HCT116 (cell line): ENCODE results near the gene ZNF134. TPM values are rescaled to one million over a fixed set of nuclear protein-coding genes. Genes with fewer than 3 reads are reported as not detected.

Experiments used
- ATAC-seq: fragments of 200-7000 bp; cut with Tn5 transposase; 2 replicates; pipeline ENCODE4 v1.9.1; 2020; ENCODE audit warnings: mild to moderate bottlenecking, moderate library complexity
- Bru-seq: library from RNA; stranded (reverse); fragments of 400-500 nt; gene quantifications from one replicate; lab custom pipeline; 2021; lab: Mats Ljungman, UMichigan
- BruChase-seq, 2 experiments: library from RNA; stranded (reverse); fragments of 400-500 nt; gene quantifications; one replicate each; lab custom pipeline; 2021; lab: Mats Ljungman, UMichigan
- BruUV-seq: library from RNA; stranded (reverse); fragments of 400-500 nt; replicated peaks from 2 replicates; lab custom pipeline; 2021; lab: Mats Ljungman, UMichigan
- CTCF ChIA-PET: fragments of 300-600 bp; sonication (Branson Sonifier 250); formaldehyde crosslinking; loops from one replicate; lab custom pipeline; 2021; ENCODE audit warnings: antibody characterized with exemption; lab: Charles Lee
- POLR2A ChIA-PET: fragments of 300-600, 350-600 bp; sonication (Branson Sonifier 250); formaldehyde crosslinking; loops from one replicate; lab custom pipeline; 2021; ENCODE audit warnings: antibody characterized with exemption; lab: Charles Lee
- RAD21 ChIA-PET, 2 experiments: fragments of 300-600 bp; sonication (Branson Sonifier 250); formaldehyde crosslinking; loops; one replicate each; lab custom pipeline; 2023; ENCODE audit warnings: low total read pairs in 2 of 2; ENCODE audit not compliant: uncharacterized antibody in 2 of 2, unreplicated experiment in 2 of 2, low non-redundant PET in 1 of 2; lab: Charles Lee
- DNase-seq: peaks from one replicate; pipeline ENCODE4 v3.0.0-alpha.2; 2010; ENCODE audit warnings: low read depth, low spot score
- H2AFZ ChIP-seq: fragments of 200-600 bp; shearing (Covaris generic), sonication (generic); 2 replicates; pipeline ENCODE4 v1.6.1; 2017; ENCODE audit warnings: low read depth, mixed run types, mixed read lengths, antibody characterized with exemption, low read length; ENCODE audit not compliant: poor library complexity, severe bottlenecking
- H3K27ac ChIP-seq: 2 replicates; pipeline ENCODE4 v1.5.1; 2012; ENCODE audit warnings: low read depth, low read length
- H3K27me3 ChIP-seq: fragments of 200-600 bp; sonication (generic); 2 replicates; pipeline ENCODE4 v1.6.1; 2016; ENCODE audit warnings: mixed run types, low read length, mixed read lengths; ENCODE audit not compliant: insufficient read depth
- H3K36me3 ChIP-seq, 2 experiments: fragments of 200-500 bp in 1 of 2; fragments of 200-600 bp in 1 of 2; sonication (Bioruptor generic) in 1 of 2; sonication (generic) in 1 of 2; 2 replicates each; pipeline versions ENCODE4 v1.5.1 to v1.6.1; 2014 to 2016; ENCODE audit warnings: low read length in 2 of 2, inconsistent platforms in 1 of 2, mixed read lengths in 1 of 2, mixed run types in 1 of 2; ENCODE audit not compliant: insufficient read depth in 2 of 2, control insufficient read depth in 1 of 2
- H3K4me1 ChIP-seq, 2 experiments: fragments of 200-600 bp in 1 of 2; sonication (generic) in 1 of 2; 2 replicates each; pipeline versions ENCODE4 v1.5.1 to v1.6.1; 2012 to 2017; ENCODE audit warnings: low read length in 2 of 2, inconsistent platforms in 1 of 2, mild to moderate bottlenecking in 1 of 2, mixed read lengths in 1 of 2, mixed run types in 1 of 2, moderate library complexity in 1 of 2; ENCODE audit not compliant: insufficient read depth in 2 of 2, control insufficient read depth in 1 of 2
- H3K4me2 ChIP-seq: fragments of 200-600 bp; sonication (generic); 2 replicates; pipeline ENCODE4 v1.6.1; 2017; ENCODE audit warnings: mixed run types, low read length, mixed read lengths
- H3K4me3 ChIP-seq, 2 experiments: fragments of 200-600 bp in 1 of 2; sonication (generic) in 1 of 2; replicated peaks in 1 of 2; 2 replicates each; pipeline ENCODE4 v1.5.1; 2011 to 2016; ENCODE audit warnings: low read length in 2 of 2, control low read depth in 1 of 2, low read depth in 1 of 2, mild to moderate bottlenecking in 1 of 2, mixed read lengths in 1 of 2, mixed run types in 1 of 2
- H3K79me2 ChIP-seq: fragments of 200-600 bp; sonication (generic); 2 replicates; pipeline ENCODE4 v1.6.1; 2017; ENCODE audit warnings: mild to moderate bottlenecking, mixed run types, low read length, moderate library complexity, mixed read lengths; ENCODE audit not compliant: insufficient read depth
- H3K9ac ChIP-seq: fragments of 200-600 bp; sonication (generic); 2 replicates; pipeline ENCODE4 v1.6.1; 2016; ENCODE audit warnings: low read length, mixed read lengths
- H3K9me2 ChIP-seq: fragments of 200-600 bp; sonication (generic), shearing (Covaris generic); 2 replicates; pipeline ENCODE4 v1.6.1; 2017; ENCODE audit warnings: mixed run types, mild to moderate bottlenecking, moderate library complexity; ENCODE audit not compliant: insufficient read depth
- H3K9me3 ChIP-seq, 2 experiments: fragments of 200-500 bp in 1 of 2; fragments of 200-600 bp in 1 of 2; sonication (Bioruptor generic) in 1 of 2; sonication (generic) in 1 of 2; 2 replicates each; pipeline ENCODE4 v1.6.1; 2014 to 2017; ENCODE audit warnings: low read length in 2 of 2, mixed read lengths in 2 of 2, inconsistent platforms in 1 of 2, low read depth in 1 of 2, mild to moderate bottlenecking in 1 of 2, mixed run types in 1 of 2, moderate library complexity in 1 of 2; ENCODE audit not compliant: control insufficient read depth in 1 of 2, insufficient read depth in 1 of 2
- H4K20me1 ChIP-seq: fragments of 200-600 bp; sonication (generic), shearing (Covaris generic); 2 replicates; pipeline ENCODE4 v1.6.1; 2017; ENCODE audit warnings: mixed run types, mild to moderate bottlenecking, moderate library complexity; ENCODE audit not compliant: insufficient read depth
- CBX3 ChIP-seq: IDR thresholded peaks from 2 replicates; pipeline ENCODE4 v1.6.1; 2012; ENCODE audit warnings: low read depth
- CEBPB ChIP-seq: IDR thresholded peaks from 2 replicates; pipeline ENCODE4 v1.6.1; 2012; ENCODE audit warnings: low read depth
- CTCF ChIP-seq, 3 experiments: fragments of 200-600 bp in 1 of 3; sonication (generic) in 1 of 3; IDR thresholded peaks in 2 of 3; conservative IDR thresholded peaks in 1 of 3; 2 replicates each; pipeline ENCODE4 v1.5.1; 2012 to 2017; ENCODE audit warnings: low read depth in 2 of 3, low read length in 2 of 3, antibody characterized with exemption in 1 of 3, borderline replicate concordance in 1 of 3, control low read depth in 1 of 3, mild to moderate bottlenecking in 1 of 3, mixed read lengths in 1 of 3, mixed run types in 1 of 3, moderate library complexity in 1 of 3; ENCODE audit not compliant: insufficient read depth in 1 of 3
- ELF1 ChIP-seq: IDR thresholded peaks from 2 replicates; pipeline ENCODE4 v1.6.1; 2012; ENCODE audit warnings: low read depth, borderline replicate concordance
- MAX ChIP-seq: IDR thresholded peaks from 2 replicates; pipeline ENCODE4 v1.6.1; 2012
- POLR2AphosphoS5 ChIP-seq: IDR thresholded peaks from 2 replicates; pipeline ENCODE4 v1.6.1; 2011; ENCODE audit warnings: mild to moderate bottlenecking, low read depth, low read length, moderate library complexity
- REST ChIP-seq: IDR thresholded peaks from 2 replicates; pipeline ENCODE4 v1.6.1; 2012; ENCODE audit warnings: low read depth
- SP1 ChIP-seq: IDR thresholded peaks from 2 replicates; pipeline ENCODE4 v1.6.1; 2012; ENCODE audit warnings: low read depth
- SRF ChIP-seq: IDR thresholded peaks from 2 replicates; pipeline ENCODE4 v1.6.1; 2012; ENCODE audit warnings: low read depth
- TCF7L2 ChIP-seq: IDR thresholded peaks from 2 replicates; pipeline ENCODE4 v1.7.0; 2011; ENCODE audit warnings: borderline replicate concordance, inconsistent platforms; ENCODE audit not compliant: insufficient read depth, insufficient read length; ENCODE audit errors: extremely low read depth
- YY1 ChIP-seq: IDR thresholded peaks from 2 replicates; pipeline ENCODE4 v1.6.1; 2011; ENCODE audit warnings: low read length, low read depth, moderate library complexity, mild to moderate bottlenecking; ENCODE audit not compliant: insufficient replicate concordance; ENCODE audit errors: extremely low read depth
- ZFX ChIP-seq: fragments of 450-650 bp; IDR thresholded peaks from 2 replicates; pipeline ENCODE4 v1.6.1; 2017
- ZNF274 ChIP-seq: fragments of 200-500 bp; sonication (Bioruptor generic); IDR thresholded peaks from 2 replicates; pipeline ENCODE4 v1.6.1; 2014; ENCODE audit warnings: mild to moderate bottlenecking, low read depth, low read length, inconsistent platforms
- intact Hi-C: fragments of 100-400 bp; cut with micrococcal nuclease; formaldehyde crosslinking; loops from 2 replicates; pipeline ENCODE4 v1.10.0; 2022
- long read RNA-seq: library from polyadenylated mRNA; unstranded; transcript quantifications from one replicate; pipeline ENCODE4 v2.0.0, GENCODE V29; 2021; ENCODE audit not compliant: unreplicated experiment
- polyA plus RNA-seq: library from polyadenylated mRNA; unstranded; fragments of >200 nt; gene quantifications from 2 replicates; pipeline ENCODE4 v1.2.1, GENCODE V29; 2012; ENCODE audit warnings: missing spikeins
- total RNA-seq: library from RNA; stranded (reverse); gene quantifications from one replicate; pipeline ENCODE4 v1.2.1, GENCODE V29; 2021; ENCODE audit not compliant: unreplicated experiment

The ZNF134 gene
- total RNA-seq (8.4 TPM), Bru-seq, nascent RNA (percentile 86 among the genes with signal in this experiment), BruChase-seq, experiment 1, labeled RNA remaining after a 6-hour chase (percentile 57 among the genes with signal in this experiment), BruChase-seq, experiment 2, labeled RNA remaining after a 2-hour chase (percentile 87 among the genes with signal in this experiment)
- polyA plus RNA-seq = 3.2 and 5.7 TPM in 2 replicates
- long read RNA-seq, full-length matches to known transcripts = 25 of 30 reads
- long read RNA-seq, partial matches to known transcripts = 2 of 30 reads
- long read RNA-seq, other reads (novel, unspliced or antisense) = 3 of 30 reads

- peaks cover 29 to 49% of the 10 kb centered on the region in 2 experiments; a peak in 3 of 4 replicates for H3K9me3 ChIP-seq
- TF ChIP-seq CBX3 (no peak; the same call in 1 of the 2 replicates), REST (no peak), TCF7L2 (no peak), ELF1 (no peak), SP1 (0 out of 2 replicates have a peak, but pooled peaks have one; percentile 13), POLR2AphosphoS5 (peak; percentile 61), CTCF (IDR thresholded peaks at IDR 0.05 in 2 of 3, conservative IDR thresholded peaks at IDR 0.05 in 1 of 3; ENCODE audit: borderline replicate concordance in 1 of 3, insufficient read depth in 1 of 3, low read depth in 2 of 3, low read length in 2 of 3) (peak in 1 of 3 experiments; percentile 53; a peak in 2 of 6 replicates), ZNF274 (no peak), SRF (no peak), MAX (peak; percentile 51), CEBPB (no peak), YY1 (peak; percentile 81), ZFX (peak; percentile 43)
- CTCF ChIA-PET = no interaction called here
Measured at GRCh38 chr19:57613941-57614743, at the start of gene ZNF134. Gene ZNF134, plus strand, starts transcription at chr19:57614242. Its CDS starts 5,227 bp downstream, at chr19:57619469.

More at GRCh38 chr19:57613941-57614743, at the start of gene ZNF134:
- peak within 1 kb of the TSS; percentile 52 for H3K27ac ChIP-seq
- peak within 1 kb of the TSS; percentile 83 for H3K4me2 ChIP-seq
- POLR2A ChIA-PET = no interaction called here
- peaks cover 20% of the 10 kb centered on the region; the same call in 1 of the 2 replicates for H3K79me2 ChIP-seq
- peak within 1 kb of the TSS; percentile 42 for H2AFZ ChIP-seq
- intact Hi-C loops = loop anchor here (1.0 kb wide), 1 partner anchor 36 kb away; the partner anchor contains the start of gene ZNF416
- RAD21 ChIA-PET = no interaction called here
- H3K4me1 ChIP-seq = peaks cover 3 to 12% of the 10 kb centered on the region in 2 experiments; a peak in 3 of 4 replicates
- H3K9me2 ChIP-seq = no peaks in the 10 kb centered on the region
- BruUV-seq = TSS peak; percentile 66
- H3K27me3 ChIP-seq = no peaks in the 10 kb centered on the region
- peak within 1 kb of the TSS; percentile 54; the same call in 1 of the 2 replicates for H3K9ac ChIP-seq
- ATAC-seq (peak; percentile 97), DNase-seq (peak; percentile 86)
- H3K36me3 ChIP-seq = peaks cover 2 to 10% of the 10 kb centered on the region in 2 experiments; a peak in 3 of 4 replicates
- H4K20me1 ChIP-seq = no peaks in the 10 kb centered on the region
- peak within 1 kb of the TSS; percentile 80 for H3K4me3 ChIP-seq
